A549 (cell line): ENCODE measurements around the gene KSR1.

Experiments
- BHLHE40 ChIP-seq: IDR thresholded peaks from 2 replicates; pipeline ENCODE4 v1.6.1; 2012; ENCODE audit warnings: low read depth, low read length, inconsistent platforms
- KDM5A ChIP-seq: fragments of 200-600 bp; sonication (generic); IDR thresholded peaks from 2 replicates; pipeline ENCODE4 v1.6.1; 2016; ENCODE audit warnings: antibody characterized with exemption, mild to moderate bottlenecking
- POLR2A ChIP-seq: IDR thresholded peaks from 2 replicates; pipeline ENCODE4 v1.6.1; 2012; ENCODE audit warnings: mild to moderate bottlenecking, low read length
- RAD21 ChIP-seq, 2 experiments: fragments of >200 bp in 1 of 2; sonication (Bioruptor Twin) in 1 of 2; formaldehyde crosslinking in 1 of 2; IDR thresholded peaks in 1 of 2; conservative IDR thresholded peaks in 1 of 2; 2 replicates in 1 of 2; 3 replicates in 1 of 2; pipeline ENCODE4 v1.6.1; 2012 to 2018; ENCODE audit warnings: inconsistent platforms in 1 of 2
- TP53 ChIP-seq: fragments of 250-450 bp; sonication (Bioruptor Pico); IDR thresholded peaks from 2 replicates; pipeline ENCODE4 v1.5.0; 2021; ENCODE audit warnings: mild to moderate bottlenecking, moderate library complexity
- ZFP36 ChIP-seq: fragments of 450-650 bp; IDR thresholded peaks from 2 replicates; pipeline ENCODE4 v1.6.1; 2014; ENCODE audit warnings: borderline replicate concordance; ENCODE audit not compliant: partially characterized antibody
- TF ChIP-seq, protein P1 (sequence below): fragments of >200 bp; sonication (Bioruptor Twin); formaldehyde crosslinking; IDR thresholded peaks from 3 replicates; pipeline ENCODE4 v1.5.1; 2016

DNA sequence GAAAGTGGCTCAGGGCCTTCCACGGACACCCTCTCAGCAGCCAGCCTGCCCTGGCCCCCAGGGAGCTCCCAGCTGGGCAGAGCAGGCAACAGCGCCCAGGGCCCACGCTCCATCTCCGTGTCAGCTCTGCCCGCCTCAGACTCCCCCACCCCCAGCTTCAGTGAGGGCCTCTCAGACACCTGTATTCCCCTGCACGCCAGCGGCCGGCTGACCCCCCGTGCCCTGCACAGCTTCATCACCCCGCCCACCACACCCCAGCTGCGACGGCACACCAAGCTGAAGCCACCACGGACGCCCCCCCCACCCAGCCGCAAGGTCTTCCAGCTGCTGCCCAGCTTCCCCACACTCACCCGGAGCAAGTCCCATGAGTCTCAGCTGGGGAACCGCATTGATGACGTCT, 126.4 kb downstream of the KSR1 start:
- TF ChIP-seq RAD21 (conservative IDR thresholded peaks at IDR 0.05 in 1 of 2, IDR thresholded peaks at IDR 0.05 in 1 of 2): no peak
- no peak for TF ChIP-seq KDM5A
- TF ChIP-seq, protein P1, sequence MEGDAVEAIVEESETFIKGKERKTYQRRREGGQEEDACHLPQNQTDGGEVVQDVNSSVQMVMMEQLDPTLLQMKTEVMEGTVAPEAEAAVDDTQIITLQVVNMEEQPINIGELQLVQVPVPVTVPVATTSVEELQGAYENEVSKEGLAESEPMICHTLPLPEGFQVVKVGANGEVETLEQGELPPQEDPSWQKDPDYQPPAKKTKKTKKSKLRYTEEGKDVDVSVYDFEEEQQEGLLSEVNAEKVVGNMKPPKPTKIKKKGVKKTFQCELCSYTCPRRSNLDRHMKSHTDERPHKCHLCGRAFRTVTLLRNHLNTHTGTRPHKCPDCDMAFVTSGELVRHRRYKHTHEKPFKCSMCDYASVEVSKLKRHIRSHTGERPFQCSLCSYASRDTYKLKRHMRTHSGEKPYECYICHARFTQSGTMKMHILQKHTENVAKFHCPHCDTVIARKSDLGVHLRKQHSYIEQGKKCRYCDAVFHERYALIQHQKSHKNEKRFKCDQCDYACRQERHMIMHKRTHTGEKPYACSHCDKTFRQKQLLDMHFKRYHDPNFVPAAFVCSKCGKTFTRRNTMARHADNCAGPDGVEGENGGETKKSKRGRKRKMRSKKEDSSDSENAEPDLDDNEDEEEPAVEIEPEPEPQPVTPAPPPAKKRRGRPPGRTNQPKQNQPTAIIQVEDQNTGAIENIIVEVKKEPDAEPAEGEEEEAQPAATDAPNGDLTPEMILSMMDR: no peak
- no peak for TF ChIP-seq POLR2A
- no peak for TF ChIP-seq TP53
- TF ChIP-seq BHLHE40: no peak
- TF ChIP-seq ZFP36: no peak
